Anterior cingulate cortex (tissue), 58 donors: Measurements from ENCODE around the gene NYNRIN.
A peak's percentile ranks its signal among the peaks of the same experiment; 100 is the strongest.

Experiments used
- DNase-seq, 58 donors: peaks; one replicate each; lab custom pipeline; 2025; lab: John Stamatoyannopoulos, UW

The NYNRIN gene

GRCh38 chr14:24389226-24389848, 9.5 kb upstream of the NYNRIN start:
- no peak for DNase-seq

GRCh38 chr14:24390701-24391468, 7.9 kb upstream of the NYNRIN start:
- DNase-seq: no peak

- no peak for DNase-seq
These were observed 6.3 kb upstream of the NYNRIN start for GRCh38 chr14:24392325-24393091.

GRCh38 chr14:24394275-24394674, 4.5 kb upstream of the NYNRIN start:
- no peak for DNase-seq

- DNase-seq: no peak
These were observed 2.9 kb upstream of the NYNRIN start for GRCh38 chr14:24395609-24396582.

GRCh38 chr14:24397639-24398292, 1.0 kb upstream of the NYNRIN start:
- DNase-seq: no peak

GRCh38 chr14:24398293-24398652, 530 bp upstream of the NYNRIN start:
- DNase-seq: no peak

GRCh38 chr14:24399447-24399822, 632 bp downstream of the NYNRIN start:
- DNase-seq: peak in 2 of 58 donors; percentile 4 to 8

- DNase-seq: peak in 1 of 58 donors; percentile 13
These were observed 1.4 kb downstream of the NYNRIN start for GRCh38 chr14:24399999-24400718.

- no peak for DNase-seq
These were observed 3.3 kb downstream of the NYNRIN start for GRCh38 chr14:24401810-24402702.

- no peak for DNase-seq
These were observed 4.6 kb downstream of the NYNRIN start for GRCh38 chr14:24403294-24403998.

- no peak for DNase-seq
These were observed 6.0 kb downstream of the NYNRIN start for GRCh38 chr14:24404814-24405213.

- no peak for DNase-seq
These were observed 7.6 kb downstream of the NYNRIN start for GRCh38 chr14:24406416-24406815.

- DNase-seq: no peak
These were observed 9.0 kb downstream of the NYNRIN start for GRCh38 chr14:24407608-24408325.

GRCh38 chr14:24408764-24409163, 10.0 kb downstream of the NYNRIN start:
- peak in 2 of 58 donors; percentile 14 to 32 for DNase-seq

- no peak for DNase-seq
These were observed 10.4 kb downstream of the NYNRIN start for GRCh38 chr14:24409192-24409591.

- no peak for DNase-seq
These were observed 11.2 kb downstream of the NYNRIN start for GRCh38 chr14:24409956-24410355.
